Ovary (tissue), 3 donors: ENCODE data around the gene NPFFR2.

Experiments used
- POLR2A ChIP-seq: fragments of 450-650 bp; IDR thresholded peaks from one replicate; pipeline ENCODE4 v1.6.1; 2017; ENCODE audit warnings: antibody characterized with exemption, mild to moderate bottlenecking, moderate library complexity
- TF ChIP-seq, protein P1 (sequence below), 3 donors: fragments of 450-650 bp in 2 of 3; fragments of 200-600 bp in 1 of 3; IDR thresholded peaks; one replicate each; pipeline versions ENCODE4 v1.5.1 to v1.8.0; 2016 to 2022; ENCODE audit warnings: antibody characterized with exemption in 3 of 3, mild to moderate bottlenecking in 1 of 3
- donor health status: DM: no; HTN: no; CAD: no.

DNA sequence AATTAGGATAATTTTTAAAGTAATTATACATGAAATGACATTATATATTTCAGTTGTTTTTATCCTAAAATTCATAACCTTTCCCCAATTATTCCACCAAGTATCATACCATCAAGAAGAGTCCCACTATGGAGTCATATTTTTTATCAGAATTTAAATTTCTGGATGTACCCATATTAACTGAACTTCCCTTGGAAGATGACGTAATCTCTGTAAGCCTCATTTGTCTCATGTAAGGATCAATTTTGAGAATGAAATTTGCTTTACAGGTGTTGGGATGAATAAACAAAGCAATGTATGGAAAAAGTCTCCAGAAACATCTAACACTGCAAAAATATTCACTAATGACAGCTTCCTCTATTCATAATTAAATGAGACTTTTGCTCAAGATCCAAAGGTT lies 147.5 kb downstream of the NPFFR2 start:
- TF ChIP-seq, protein P1, sequence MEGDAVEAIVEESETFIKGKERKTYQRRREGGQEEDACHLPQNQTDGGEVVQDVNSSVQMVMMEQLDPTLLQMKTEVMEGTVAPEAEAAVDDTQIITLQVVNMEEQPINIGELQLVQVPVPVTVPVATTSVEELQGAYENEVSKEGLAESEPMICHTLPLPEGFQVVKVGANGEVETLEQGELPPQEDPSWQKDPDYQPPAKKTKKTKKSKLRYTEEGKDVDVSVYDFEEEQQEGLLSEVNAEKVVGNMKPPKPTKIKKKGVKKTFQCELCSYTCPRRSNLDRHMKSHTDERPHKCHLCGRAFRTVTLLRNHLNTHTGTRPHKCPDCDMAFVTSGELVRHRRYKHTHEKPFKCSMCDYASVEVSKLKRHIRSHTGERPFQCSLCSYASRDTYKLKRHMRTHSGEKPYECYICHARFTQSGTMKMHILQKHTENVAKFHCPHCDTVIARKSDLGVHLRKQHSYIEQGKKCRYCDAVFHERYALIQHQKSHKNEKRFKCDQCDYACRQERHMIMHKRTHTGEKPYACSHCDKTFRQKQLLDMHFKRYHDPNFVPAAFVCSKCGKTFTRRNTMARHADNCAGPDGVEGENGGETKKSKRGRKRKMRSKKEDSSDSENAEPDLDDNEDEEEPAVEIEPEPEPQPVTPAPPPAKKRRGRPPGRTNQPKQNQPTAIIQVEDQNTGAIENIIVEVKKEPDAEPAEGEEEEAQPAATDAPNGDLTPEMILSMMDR (IDR thresholded peaks at IDR 0.05), result no peak
- no peak for TF ChIP-seq POLR2A
